ENCODE results near the gene TMED9. TPM values are rescaled to one million over a fixed set of nuclear protein-coding genes. Genes with fewer than 3 reads are reported as not detected.

Gene TMED9
- total and polyA plus RNA-seq, 9 of the 15 experiments (the other 6 are each of a cell fraction or from before 2014, with no cell fraction given), result 43.7 to 301 (median 90.0) TPM

- TF ChIP-seq FUS (optimal IDR thresholded peaks at IDR 0.05; ENCODE audit: low read depth, low read length) (no peak), CREB5 (CRISPR knock-in tag; IDR thresholded peaks at IDR 0.05) (no peak), IFI16 (CRISPR knock-in tag; IDR thresholded peaks at IDR 0.05) (no peak), FOXJ3 (CRISPR knock-in tag; IDR thresholded peaks at IDR 0.05) (no peak), MAFF (IDR thresholded peaks at IDR 0.05; ENCODE audit: low read length) (no peak), SMAD1 (IDR thresholded peaks at IDR 0.05; ENCODE audit: low read depth, low read length, partially characterized antibody) (no peak), ZNF253 (CRISPR knock-in tag; conservative IDR thresholded peaks at IDR 0.05) (no peak), PREB (CRISPR knock-in tag; IDR thresholded peaks at IDR 0.05) (no peak), ZBTB17 (CRISPR knock-in tag; IDR thresholded peaks at IDR 0.05) (no peak), ZNF77 (CRISPR knock-in tag; IDR thresholded peaks at IDR 0.05) (no peak), AFF4 (CRISPR knock-in tag; IDR thresholded peaks at IDR 0.05) (0 out of 2 replicates have a peak, but pooled peaks have one; percentile 69), IRF9 (tag; IDR thresholded peaks at IDR 0.05) (no peak), BRCA1 (IDR thresholded peaks at IDR 0.05) (no peak), BRCA1 (CRISPR knock-in tag; IDR thresholded peaks at IDR 0.05) (no peak)
- TF ChIP-seq, protein P1, sequence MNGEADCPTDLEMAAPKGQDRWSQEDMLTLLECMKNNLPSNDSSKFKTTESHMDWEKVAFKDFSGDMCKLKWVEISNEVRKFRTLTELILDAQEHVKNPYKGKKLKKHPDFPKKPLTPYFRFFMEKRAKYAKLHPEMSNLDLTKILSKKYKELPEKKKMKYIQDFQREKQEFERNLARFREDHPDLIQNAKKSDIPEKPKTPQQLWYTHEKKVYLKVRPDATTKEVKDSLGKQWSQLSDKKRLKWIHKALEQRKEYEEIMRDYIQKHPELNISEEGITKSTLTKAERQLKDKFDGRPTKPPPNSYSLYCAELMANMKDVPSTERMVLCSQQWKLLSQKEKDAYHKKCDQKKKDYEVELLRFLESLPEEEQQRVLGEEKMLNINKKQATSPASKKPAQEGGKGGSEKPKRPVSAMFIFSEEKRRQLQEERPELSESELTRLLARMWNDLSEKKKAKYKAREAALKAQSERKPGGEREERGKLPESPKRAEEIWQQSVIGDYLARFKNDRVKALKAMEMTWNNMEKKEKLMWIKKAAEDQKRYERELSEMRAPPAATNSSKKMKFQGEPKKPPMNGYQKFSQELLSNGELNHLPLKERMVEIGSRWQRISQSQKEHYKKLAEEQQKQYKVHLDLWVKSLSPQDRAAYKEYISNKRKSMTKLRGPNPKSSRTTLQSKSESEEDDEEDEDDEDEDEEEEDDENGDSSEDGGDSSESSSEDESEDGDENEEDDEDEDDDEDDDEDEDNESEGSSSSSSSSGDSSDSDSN (IDR thresholded peaks at IDR 0.05; ENCODE audit: borderline replicate concordance in 1 of 2, low read depth in 2 of 2, low read length in 2 of 2), result peak in 1 of 2 experiments; percentile 53; a peak in 1 of 4 replicates
- TF ChIP-seq, protein P2, sequence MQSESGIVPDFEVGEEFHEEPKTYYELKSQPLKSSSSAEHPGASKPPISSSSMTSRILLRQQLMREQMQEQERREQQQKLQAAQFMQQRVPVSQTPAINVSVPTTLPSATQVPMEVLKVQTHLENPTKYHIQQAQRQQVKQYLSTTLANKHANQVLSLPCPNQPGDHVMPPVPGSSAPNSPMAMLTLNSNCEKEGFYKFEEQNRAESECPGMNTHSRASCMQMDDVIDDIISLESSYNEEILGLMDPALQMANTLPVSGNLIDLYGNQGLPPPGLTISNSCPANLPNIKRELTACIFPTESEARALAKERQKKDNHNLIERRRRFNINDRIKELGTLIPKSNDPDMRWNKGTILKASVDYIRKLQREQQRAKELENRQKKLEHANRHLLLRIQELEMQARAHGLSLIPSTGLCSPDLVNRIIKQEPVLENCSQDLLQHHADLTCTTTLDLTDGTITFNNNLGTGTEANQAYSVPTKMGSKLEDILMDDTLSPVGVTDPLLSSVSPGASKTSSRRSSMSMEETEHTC (IDR thresholded peaks at IDR 0.05), result no peak
Measured at GRCh38 chr5:177592010-177592834, at the start of gene TMED9 (continued).

All from K562 (cell line).